Uterus (tissue), 4 donors: Measurements from ENCODE around the gene TRMT2A. TPM values are rescaled to one million over a fixed set of nuclear protein-coding genes. Genes with fewer than 3 reads are reported as not detected.
A peak's percentile ranks its signal among the peaks of the same experiment; 100 is the strongest.

Source experiments
- DNase-seq, 2 donors: peaks; one replicate each; pipeline ENCODE4 v3.0.0-alpha.2; 2019 to 2020
- H3K27ac ChIP-seq, 2 donors: fragments of 200-600 bp; sonication (generic); 1 replicate in 1 of 2; 2 replicates in 1 of 2; pipeline ENCODE4 v1.5.1; 2016 to 2018
- H3K27me3 ChIP-seq, 2 donors: fragments of 200-600 bp; sonication (generic); one replicate each; pipeline ENCODE4 v1.5.1; 2018 to 2019; ENCODE audit warnings: control low read depth in 1 of 2
- H3K36me3 ChIP-seq, 2 donors: fragments of 200-600 bp; sonication (generic); one replicate each; pipeline ENCODE4 v1.5.1; 2019; ENCODE audit warnings: control low read depth in 1 of 2
- H3K4me1 ChIP-seq, 2 donors: fragments of 200-600 bp; sonication (generic); one replicate each; pipeline ENCODE4 v1.5.1; 2018 to 2019; ENCODE audit warnings: control low read depth in 1 of 2
- H3K4me3 ChIP-seq, 2 donors: fragments of 200-600 bp; sonication (generic); 1 replicate in 1 of 2; 2 replicates in 1 of 2; pipeline ENCODE4 v1.5.1; 2018 to 2019; ENCODE audit warnings: mild to moderate bottlenecking in 1 of 2
- H3K9me3 ChIP-seq, 2 donors: fragments of 200-600 bp; sonication (generic); one replicate each; pipeline ENCODE4 v1.5.1; 2019; ENCODE audit warnings: control low read depth in 1 of 2
- POLR2A ChIP-seq, 2 donors: fragments of 450-650 bp; IDR thresholded peaks; one replicate each; pipeline ENCODE4 v1.6.1; 2016; ENCODE audit warnings: antibody characterized with exemption in 2 of 2, mild to moderate bottlenecking in 1 of 2, moderate library complexity in 1 of 2
- intact Hi-C: fragments of 100-400 bp; cut with DNase I; formaldehyde crosslinking; loops from one replicate; pipeline ENCODE4 v1.15.1; 2023; ENCODE audit warnings: low total_unique reads
- total RNA-seq, 4 donors: library from RNA; depleted of rRNA in 3 of 4; stranded (reverse); fragments of >200 nt in 3 of 4; gene quantifications; one replicate each; pipeline versions ENCODE4 v1.1.0 to v1.2.4, GENCODE V29; 2014 to 2023
- TF ChIP-seq, protein P1 (sequence below), 4 experiments: fragments of 200-600 bp in 2 of 4; fragments of 450-650 bp in 2 of 4; sonication (generic) in 2 of 4; IDR thresholded peaks; one replicate each; pipeline ENCODE4 v1.5.1; 2016 to 2019; ENCODE audit warnings: antibody characterized with exemption in 4 of 4, mild to moderate bottlenecking in 2 of 4, moderate library complexity in 1 of 4
- donor health status: DM: yes; HTN: yes; CAD: no.

The TRMT2A gene, protein sequence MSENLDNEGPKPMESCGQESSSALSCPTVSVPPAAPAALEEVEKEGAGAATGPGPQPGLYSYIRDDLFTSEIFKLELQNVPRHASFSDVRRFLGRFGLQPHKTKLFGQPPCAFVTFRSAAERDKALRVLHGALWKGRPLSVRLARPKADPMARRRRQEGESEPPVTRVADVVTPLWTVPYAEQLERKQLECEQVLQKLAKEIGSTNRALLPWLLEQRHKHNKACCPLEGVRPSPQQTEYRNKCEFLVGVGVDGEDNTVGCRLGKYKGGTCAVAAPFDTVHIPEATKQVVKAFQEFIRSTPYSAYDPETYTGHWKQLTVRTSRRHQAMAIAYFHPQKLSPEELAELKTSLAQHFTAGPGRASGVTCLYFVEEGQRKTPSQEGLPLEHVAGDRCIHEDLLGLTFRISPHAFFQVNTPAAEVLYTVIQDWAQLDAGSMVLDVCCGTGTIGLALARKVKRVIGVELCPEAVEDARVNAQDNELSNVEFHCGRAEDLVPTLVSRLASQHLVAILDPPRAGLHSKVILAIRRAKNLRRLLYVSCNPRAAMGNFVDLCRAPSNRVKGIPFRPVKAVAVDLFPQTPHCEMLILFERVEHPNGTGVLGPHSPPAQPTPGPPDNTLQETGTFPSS
- total RNA-seq: 100 to 1,000 TPM in 1 of 4 donors, 10 to 100 TPM in 3; 30.9 to 123 (median 45.3) TPM

DNA sequence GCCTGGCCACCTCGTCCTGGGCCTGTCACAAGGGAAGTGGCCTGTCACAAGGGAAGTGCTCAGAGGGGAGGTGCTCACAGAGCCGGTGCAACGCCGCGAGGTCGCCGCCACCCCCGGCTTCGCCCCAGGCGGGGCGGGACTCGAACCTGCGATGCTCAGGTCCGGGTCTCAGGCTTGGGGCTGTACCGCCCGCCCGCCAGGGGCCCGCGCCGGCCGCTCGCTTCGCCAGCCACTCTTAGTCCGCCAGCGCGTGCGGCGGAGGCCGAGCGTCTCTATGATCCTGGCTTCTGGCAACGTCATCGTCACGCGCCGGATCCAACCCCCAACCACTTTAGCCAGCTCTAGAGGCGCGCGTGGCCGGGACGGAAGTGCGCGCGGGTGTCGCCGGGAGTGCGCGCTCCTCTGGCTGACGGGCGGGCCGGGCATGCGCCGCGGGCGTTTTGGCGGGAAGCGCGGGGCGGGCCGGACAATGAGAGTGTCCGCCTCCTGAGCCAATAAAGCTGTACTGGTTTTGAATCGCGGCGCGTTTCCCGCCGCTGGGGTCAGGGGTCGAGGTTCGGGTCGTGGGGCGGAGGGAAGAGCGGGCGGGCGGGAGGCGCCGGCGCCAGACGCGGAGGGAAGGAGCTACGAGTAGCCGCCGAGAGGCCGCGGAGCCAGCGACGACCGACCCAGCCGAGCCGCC lies at the start of gene TRMT2A:
TSS of gene TRMT2A (minus strand) at position 276 of the 682 bp plus-strand sequence. CDS start 320 bp downstream, outside the sequence.
- intact Hi-C loops: loop anchor here (10.0 kb wide), 1 partner anchor 142 kb away; no protein-coding TSS in a partner anchor
- H3K27ac ChIP-seq: peak within 1 kb of the TSS; percentile 75 to 87

GRCh38 chr22:20166703-20167102 lies 49.7 kb upstream of the TRMT2A start:
- intact Hi-C loops: no loop called here
- H3K4me3 ChIP-seq: no peak overlapping the region
- no peak for DNase-seq
- no peaks in the 10 kb centered on the region for H3K4me1 ChIP-seq
- TF ChIP-seq POLR2A (IDR thresholded peaks at IDR 0.05): no peak
- TF ChIP-seq, protein P1, sequence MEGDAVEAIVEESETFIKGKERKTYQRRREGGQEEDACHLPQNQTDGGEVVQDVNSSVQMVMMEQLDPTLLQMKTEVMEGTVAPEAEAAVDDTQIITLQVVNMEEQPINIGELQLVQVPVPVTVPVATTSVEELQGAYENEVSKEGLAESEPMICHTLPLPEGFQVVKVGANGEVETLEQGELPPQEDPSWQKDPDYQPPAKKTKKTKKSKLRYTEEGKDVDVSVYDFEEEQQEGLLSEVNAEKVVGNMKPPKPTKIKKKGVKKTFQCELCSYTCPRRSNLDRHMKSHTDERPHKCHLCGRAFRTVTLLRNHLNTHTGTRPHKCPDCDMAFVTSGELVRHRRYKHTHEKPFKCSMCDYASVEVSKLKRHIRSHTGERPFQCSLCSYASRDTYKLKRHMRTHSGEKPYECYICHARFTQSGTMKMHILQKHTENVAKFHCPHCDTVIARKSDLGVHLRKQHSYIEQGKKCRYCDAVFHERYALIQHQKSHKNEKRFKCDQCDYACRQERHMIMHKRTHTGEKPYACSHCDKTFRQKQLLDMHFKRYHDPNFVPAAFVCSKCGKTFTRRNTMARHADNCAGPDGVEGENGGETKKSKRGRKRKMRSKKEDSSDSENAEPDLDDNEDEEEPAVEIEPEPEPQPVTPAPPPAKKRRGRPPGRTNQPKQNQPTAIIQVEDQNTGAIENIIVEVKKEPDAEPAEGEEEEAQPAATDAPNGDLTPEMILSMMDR (IDR thresholded peaks at IDR 0.05): no peak
- H3K27me3 ChIP-seq: no peaks in the 10 kb centered on the region
- no peak overlapping the region for H3K27ac ChIP-seq
- H3K36me3 ChIP-seq: no peaks in the 10 kb centered on the region
- H3K9me3 ChIP-seq: no peaks in the 10 kb centered on the region

More for the DNA sequence above, at the start of gene TRMT2A:
- H3K27me3 ChIP-seq: no peaks in the 10 kb centered on the region
- no peaks in the 10 kb centered on the region for H3K9me3 ChIP-seq
- TF ChIP-seq POLR2A (IDR thresholded peaks at IDR 0.05): peak; percentile 58 to 68
- TF ChIP-seq, protein P1 (IDR thresholded peaks at IDR 0.05): peak in 3 of 4 experiments; percentile 9 to 44 (median 22)
- H3K4me1 ChIP-seq: peaks cover 4 to 7% of the 10 kb centered on the region in 2 donors
- H3K36me3 ChIP-seq: no peaks in the 10 kb centered on the region
- peak within 1 kb of the TSS; percentile 51 to 95 for H3K4me3 ChIP-seq
- DNase-seq: peak; percentile 98 to 99

DNA sequence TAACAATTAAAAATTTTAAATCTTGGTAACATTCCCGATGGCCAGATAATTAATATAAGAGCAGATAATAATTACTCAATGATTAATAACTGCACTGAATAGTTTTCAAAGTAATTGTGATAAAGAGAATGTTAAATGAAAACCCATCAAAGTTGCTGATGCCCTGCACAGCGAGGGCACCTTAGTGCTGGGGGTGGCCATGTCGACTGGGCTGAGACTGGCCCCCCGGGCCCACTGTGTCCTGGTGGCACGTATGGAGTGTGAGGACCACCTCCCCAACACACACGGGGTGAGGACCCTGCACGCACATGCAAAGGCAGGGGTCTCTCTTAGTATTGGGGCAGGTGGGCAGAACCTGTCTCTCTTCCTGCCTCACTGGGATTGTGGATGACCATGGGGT lies 48.9 kb upstream of the TRMT2A start:
- Histone ChIP-seq H3K36me3 (no peaks in the 10 kb centered on the region), H3K4me3 (no peak overlapping the region), H3K4me1 (no peaks in the 10 kb centered on the region), H3K9me3 (no peaks in the 10 kb centered on the region), H3K27me3 (no peaks in the 10 kb centered on the region), H3K27ac (no peak overlapping the region)
- no peak for DNase-seq
- TF ChIP-seq, protein P1 (IDR thresholded peaks at IDR 0.05): no peak
- no peak for TF ChIP-seq POLR2A (IDR thresholded peaks at IDR 0.05)
- intact Hi-C loops: no loop called here

GRCh38 chr22:20165421-20165820 lies 48.4 kb upstream of the TRMT2A start:
- no peak overlapping the region for H3K4me3 ChIP-seq
- intact Hi-C loops: no loop called here
- no peak overlapping the region for H3K27ac ChIP-seq
- TF ChIP-seq POLR2A (IDR thresholded peaks at IDR 0.05): no peak
- TF ChIP-seq, protein P1 (IDR thresholded peaks at IDR 0.05): no peak
- no peaks in the 10 kb centered on the region for H3K36me3 ChIP-seq
- DNase-seq: no peak
- no peaks in the 10 kb centered on the region for H3K9me3 ChIP-seq
- H3K27me3 ChIP-seq: no peaks in the 10 kb centered on the region
- H3K4me1 ChIP-seq: no peaks in the 10 kb centered on the region
